LHCN-M2 (cell line): ENCODE measurements around the gene EVI5L. TPM values are rescaled to one million over a fixed set of nuclear protein-coding genes. Genes with fewer than 3 reads are reported as not detected.
"Not testable (repeated sequence)": the region's sequence is repeated elsewhere in the genome, so short reads cannot be mapped to it uniquely, and the experiment has no call there.

Experiments used
- DNase-seq: peaks from one replicate; pipeline ENCODE4 v3.0.0-alpha.2; 2012; ENCODE audit warnings: low read depth
- total RNA-seq: library from RNA; depleted of rRNA; stranded (reverse); fragments of >200 nt; gene quantifications from 2 replicates; pipeline ENCODE4 v1.2.3, GENCODE V29; 2014

The EVI5L gene
- total RNA-seq, 1 experiment from 2014 or later: 19.5 TPM

GRCh38 chr19:7871437-7872305, 41.7 kb downstream of the EVI5L start:
- peak; percentile 82 for DNase-seq

DNA sequence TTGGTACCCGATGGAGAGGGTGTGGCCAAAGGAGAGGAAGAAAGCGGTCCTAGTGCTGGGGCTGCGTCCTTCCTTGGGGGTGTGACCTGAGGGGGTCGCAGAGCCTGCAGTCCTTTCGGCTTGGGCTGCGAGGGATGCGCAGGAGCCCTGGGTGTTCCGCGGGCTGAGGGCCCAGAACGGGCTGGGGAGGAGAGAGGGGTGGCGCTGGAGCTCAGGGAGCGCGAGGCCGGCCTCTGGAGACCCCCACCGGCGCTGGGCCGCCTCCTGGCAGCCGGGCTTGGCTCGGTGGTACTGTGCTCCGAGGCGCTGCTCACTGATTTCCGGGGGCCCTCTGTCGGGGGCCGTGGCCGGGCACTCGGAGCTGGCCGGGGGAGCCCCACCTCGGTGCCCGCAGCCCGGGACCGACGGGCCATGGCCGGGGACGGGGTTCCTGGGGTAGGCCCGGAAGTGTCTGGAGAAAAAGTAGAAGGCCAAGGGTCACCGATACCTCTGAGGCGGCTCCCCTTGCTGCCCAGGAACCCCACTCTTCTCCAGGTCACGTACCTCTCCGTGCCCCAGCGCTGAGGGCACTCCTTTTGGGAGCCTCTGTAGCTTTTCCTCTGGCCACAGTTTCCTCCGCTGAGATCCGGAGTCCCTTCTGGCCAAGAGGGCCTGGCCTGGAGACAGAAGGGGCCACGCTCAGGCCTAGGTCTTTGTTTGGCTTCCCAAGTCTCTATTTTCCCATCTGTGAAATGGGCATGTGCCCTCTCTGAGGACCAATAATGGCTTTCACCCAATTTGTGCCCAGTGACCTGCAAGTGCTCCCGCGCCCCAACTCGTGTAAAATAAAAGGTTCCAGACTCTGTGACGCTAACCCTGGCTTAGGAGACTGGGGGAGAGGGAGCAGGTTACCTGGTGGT, 42.5 kb downstream of the EVI5L start:
- DNase-seq: no peak

DNA sequence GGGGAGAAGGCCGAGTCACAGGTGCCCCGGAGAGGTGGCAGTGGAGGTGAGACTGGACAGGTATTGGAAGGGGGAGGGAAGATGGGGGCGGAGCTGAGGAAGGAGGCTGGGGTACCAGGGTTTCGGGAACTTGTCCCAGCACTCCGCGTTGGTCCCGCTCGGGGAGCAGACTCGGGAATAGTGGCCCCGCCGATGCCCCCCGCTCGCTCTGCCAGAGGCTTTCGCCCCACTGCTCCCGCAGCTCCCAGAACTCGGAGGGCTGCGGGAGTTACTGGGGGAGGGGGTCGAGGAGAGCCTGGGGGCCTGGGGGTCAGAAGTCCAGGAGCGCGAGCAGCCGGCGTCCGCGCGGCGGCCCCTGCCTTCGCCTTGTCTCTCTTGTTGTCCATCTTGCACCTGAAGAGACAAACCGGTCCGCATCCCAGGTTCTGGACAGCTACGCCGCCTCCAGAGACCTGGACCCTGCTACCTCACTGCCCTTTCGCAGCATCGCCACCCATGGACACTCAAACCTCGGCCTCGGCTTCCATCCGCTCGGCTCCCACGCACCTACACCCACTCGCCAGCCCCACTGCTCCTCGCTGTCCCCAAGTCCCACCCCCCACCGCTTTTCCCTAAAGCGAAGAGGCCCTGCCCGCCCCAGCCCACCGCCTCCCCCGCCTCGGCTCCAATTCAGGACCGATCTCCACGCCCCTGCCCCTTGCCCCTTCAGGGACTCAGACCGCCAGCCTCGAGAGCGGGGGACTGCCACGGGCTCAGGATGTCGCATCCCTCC, 43.5 kb downstream of the EVI5L start:
- DNase-seq: no peak

DNA sequence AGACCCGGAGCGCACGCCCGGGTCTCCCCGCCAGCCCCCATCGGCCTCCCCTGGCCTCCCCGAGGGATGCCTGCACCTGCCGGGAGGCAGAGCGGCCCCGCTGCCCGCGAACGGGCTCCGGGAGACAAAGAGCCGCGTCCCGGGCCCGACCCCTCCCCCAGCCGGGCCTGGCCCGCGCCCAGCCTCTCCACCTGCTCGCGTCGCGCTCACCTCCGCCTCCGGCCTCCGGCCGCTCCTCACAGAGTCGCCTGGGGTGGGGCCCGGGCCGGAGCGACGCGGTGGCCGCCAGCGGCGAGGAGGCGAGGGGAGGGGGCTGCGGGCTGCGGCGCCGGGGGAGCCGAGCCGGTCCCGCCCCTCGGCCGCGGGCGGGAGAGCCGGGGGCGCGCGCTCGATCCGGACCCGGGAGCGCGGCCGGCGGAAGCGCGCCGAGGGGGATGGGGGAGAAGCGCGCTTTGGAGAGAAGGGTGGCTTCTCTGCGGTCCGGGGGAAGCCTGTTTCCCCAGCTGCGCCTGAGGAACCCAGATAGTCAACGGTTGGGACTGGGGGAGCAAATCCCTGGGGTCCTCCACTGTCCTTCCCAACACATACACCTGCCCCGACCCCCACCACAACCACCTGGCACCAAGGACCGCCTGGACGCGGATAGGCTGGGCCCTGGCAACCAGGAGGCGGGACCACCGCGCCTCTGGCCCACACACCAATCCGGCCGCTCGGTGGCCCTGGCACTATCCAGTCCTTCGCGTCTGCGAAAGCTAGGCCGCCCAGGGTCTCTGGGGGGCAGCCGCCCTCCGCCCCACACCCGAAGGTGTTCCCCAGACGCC, 44.3 kb downstream of the EVI5L start, which contains the start of gene PRR36:
TSS of gene PRR36 (minus strand) at position 315 of the 821 bp plus-strand sequence. CDS start 701 bp downstream, outside the sequence.
- no peak for DNase-seq

- DNase-seq: no peak
These were observed 44.9 kb downstream of the EVI5L start for GRCh38 chr19:7874897-7875273.

DNA sequence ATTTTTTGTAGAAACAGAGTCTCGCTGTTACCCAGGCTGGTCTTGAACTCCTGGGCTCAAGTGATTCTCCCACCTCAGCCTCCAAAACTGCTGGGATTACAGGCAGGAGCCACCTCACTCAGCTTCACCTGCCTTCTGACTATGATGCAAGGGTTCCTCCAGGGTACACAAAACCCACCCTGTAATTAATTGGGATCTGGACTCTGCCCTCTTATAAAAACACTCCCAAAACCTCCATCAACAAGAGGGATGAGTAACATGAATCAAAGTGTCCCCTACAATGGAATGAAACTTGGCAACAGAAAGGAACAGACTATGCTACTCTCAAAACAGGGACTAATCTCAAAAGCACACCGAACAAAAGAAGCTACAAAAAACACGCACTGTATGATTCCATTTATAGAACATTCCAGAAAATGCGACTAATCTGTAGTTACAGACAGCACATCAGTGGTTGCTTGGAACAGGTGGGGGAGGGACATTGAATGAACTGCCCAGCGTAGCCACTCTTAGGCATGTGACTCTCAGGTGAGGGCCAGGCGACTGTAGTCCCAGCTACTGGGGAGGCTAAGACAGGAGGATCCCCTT, 47.3 kb downstream of the EVI5L start:
- DNase-seq: no peak

DNA sequence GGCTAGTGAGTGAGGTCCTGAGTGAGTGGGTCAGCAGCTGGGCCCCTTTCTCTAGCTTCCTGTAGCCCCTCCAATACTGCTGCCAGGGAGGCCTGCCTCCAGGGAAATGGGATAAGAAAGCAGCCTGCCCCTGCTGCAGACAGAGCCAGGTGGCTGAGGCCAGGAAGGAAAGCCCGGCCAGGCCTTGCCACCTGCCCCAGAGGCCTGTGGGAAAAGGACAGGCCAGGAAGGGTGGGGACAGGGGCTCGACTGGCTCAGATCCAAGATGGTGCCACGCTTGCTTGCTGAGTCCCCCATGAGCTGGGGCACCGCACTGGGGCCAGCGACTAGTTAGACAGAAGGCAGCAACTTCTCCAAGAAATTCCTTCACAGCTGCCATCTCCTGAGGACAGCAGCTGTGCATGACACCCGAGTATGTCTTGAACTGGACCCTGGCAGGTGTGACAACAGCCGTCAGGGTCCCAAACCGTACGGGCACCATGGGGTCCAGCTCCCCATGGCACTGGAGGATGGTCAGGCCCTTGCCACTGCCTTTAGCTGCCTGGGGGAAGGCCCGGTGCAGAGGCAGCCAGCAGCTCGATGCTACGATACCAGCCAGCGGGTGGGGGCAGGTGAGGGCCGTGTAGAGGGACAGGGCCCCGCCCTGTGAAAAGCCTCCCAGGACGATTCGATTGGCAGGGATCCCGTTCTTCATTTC, 49.2 kb downstream of the EVI5L start:
- no peak for DNase-seq

DNA sequence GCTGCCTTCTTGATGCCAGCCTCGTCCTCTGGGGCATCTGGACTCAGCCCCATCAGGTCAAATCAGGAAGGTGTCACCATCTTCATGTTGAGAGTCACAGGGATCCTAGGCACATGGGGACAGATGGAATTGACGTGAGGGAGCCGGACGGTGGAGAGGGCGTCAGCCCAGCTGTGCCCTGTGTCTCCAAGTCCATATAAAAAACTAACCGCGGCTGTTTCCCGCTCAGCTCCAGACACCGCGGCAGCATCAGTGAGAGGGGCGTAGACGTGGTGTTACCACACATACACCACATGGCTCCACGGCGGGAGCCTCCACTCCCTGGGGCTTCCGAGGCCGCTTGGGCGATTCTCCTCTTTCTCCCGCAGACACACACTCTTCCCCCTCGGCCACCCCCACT, 49.8 kb downstream of the EVI5L start:
- DNase-seq: no peak

DNA sequence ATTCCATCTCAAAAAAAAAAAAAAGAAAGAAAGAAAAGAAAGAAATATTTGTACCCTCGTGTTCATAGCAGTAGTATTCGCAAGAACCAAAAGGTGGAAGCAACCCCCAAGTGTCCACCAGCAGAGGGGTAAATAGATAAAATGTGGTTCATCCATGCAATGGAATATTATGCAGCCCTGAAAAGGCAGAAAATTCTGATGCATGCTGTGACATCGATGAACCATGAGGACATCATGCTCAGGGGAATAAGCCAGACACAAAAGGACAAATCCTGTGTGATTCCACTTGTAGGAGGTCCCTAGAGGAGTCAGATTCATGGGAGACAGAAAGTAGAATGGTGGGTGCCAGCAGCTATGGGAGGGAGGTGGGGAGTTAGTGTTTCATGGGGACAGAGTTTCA, 51.9 kb downstream of the EVI5L start:
- DNase-seq: no peak

DNA sequence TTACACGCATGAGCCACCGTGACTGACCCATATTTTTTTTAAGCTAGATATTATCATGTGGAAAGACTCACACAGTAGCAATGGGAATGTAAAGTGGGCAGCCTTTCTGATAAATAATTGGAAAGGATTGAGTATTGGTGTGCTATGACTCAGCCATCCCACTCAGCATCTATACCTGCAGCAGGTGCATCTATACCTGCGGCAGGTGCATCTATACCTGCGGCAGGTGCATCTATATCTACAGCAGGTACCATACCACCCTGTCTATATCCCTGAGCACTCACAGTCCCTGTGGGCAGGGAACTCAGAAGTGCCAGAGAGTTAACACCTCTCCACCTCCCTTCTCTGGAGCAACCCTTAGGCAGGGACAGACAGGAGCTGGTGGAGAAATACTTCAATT, 53.1 kb downstream of the EVI5L start:
- DNase-seq: no peak

DNA sequence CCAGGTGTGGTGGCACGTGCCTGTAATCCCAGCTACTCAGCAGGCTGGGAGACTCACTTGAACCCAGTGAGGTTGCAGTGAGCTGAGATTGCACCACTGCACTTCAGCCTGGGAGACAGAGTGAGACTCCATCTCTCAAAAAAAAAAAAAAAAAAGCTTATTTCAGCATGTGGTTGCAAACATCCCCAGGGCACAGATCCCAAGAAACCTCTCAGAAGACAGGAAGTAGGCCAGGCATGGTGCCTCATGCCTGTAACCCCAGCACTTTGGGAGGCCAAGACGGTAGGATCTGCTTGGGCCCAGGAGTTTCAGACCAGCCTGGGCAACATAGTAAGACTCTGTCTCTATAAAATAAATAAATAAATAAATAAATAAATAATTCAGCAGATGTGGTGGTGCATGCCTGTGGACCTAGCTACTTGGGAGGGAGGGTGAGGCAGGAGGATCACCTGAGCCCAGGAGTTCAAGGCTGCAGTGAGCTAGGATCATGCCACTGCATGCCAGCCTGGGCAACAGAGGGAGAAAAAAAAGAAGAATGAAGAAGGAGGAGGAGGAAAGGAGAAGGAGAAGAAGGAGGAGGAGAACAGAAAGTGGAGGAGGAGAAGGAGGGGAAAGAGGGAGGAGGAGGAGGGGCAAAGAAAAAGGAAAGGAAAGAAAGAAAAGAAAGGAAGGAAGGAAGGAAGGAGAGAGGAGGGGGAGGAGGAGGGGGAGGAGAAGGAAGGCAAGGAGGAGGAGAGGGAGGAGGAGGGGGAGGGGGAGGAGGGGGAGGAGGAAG, 54.0 kb downstream of the EVI5L start:
- no peak for DNase-seq

DNA sequence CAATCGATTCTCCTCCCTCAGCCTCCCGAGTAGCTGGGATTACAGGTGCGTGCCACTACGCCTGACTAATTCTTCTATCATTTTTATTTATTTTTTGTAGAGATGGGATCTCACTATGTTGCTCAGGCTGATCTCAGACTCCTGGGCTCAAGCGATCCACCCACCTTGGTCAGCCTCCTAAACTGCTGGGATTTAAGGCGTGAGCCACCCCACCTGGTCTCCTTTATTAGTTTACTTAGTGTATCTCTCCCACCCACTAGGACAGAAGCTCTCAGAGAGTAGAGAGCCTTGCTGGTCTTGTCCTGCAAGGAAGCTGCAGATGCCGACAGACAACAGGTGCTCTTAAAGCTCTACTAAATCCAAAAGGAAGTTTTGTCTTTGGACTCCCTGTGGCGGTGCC, 55.8 kb downstream of the EVI5L start:
- no peak for DNase-seq

DNA sequence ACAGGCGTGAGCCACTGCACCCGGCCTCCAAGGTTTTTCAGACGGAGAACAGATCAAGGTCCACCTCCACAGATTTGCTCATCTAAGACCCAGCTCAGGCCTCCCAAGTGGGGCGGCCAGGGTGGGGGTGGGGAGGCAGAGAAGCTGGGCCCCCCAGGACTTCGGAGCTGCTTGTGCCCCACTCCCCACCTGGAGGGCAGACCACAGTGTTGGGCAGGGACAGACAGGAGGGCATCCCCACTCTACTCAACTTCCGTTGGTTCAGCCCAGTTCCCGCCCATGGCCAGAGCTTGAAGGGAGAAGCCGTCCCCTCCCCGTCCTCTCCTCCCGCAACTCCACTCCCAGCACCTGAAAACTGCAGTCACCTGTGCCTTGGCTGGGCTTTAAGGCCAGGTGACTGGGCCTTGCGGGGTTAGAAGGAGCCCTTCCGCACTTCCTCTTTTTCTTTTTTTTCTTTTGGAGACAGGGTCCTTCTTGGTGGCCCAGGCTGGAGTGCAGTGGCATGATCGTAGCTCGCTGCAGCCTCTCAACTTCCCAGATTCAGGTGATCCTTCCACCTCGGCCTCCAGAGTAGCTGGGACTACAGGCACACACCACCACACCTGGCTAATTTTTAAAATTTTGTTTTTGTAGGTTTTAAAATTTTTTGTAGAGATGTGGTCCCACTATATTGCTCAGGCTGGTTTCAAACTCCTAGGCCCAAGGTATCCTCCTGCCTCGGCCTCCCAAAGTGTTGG, 57.6 kb downstream of the EVI5L start:
- DNase-seq: no peak

DNA sequence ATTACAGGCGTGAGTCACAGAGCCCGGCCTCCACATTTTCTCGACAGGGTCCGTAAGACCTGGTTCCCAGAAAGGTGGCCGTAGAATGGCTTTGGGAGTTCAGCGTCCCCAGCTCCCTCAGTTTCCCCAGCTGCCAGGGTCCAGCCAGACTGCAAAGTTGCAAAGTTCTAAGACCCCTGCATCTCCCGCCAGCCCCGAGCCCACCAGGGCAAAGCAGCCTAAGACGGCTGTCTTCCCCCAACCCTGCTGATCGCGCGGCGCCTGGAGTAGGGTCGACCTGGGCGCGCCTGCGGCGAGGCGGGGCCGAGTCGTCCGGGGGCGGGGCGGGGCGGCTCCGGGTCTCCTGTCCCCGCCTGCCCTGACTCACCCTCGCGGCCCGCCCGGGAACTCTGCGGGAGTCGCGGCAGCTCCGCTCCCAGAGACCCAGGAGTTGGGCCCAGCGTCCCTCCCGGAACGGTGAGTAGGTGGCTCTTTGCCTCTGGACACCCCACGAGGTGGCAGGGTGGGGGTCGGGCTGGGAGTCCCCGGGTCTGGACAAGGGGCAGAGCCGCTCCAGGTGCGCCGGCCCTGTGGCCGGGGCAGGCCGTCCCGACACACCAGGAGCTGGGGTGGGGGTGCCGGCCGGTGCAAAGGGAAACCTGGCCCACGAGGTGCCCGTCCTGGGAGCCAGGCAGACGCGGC, 58.3 kb downstream of the EVI5L start, which contains the start of gene LRRC8E:
TSS of gene LRRC8E (plus strand) at position 366 of the 681 bp plus-strand sequence. CDS start 7,094 bp downstream, outside the sequence.
- DNase-seq: peak; percentile 15

DNA sequence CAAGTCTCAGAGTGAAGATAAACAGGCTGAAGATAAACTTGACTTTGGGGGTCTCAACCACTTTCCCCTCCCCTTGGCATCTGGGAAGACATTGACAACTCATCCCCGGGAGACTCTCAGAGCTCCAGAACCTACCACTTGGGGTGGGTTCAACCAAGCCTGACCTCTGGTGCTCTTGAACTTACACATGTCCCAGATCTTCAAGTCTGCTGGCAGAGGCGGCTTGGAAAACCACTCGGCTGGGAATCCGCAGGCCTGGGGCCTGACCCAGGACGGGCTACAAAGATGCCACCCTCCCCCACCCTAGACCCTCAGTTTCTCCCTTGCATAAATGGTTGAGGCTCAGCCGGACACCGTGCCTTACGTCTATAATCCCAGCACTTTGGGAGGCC, 58.8 kb downstream of the EVI5L start:
- no peak for DNase-seq

GRCh38 chr19:7893362-7894101, 63.5 kb downstream of the EVI5L start:
- not testable (repeated sequence) for DNase-seq
